Measurements from ENCODE around the gene CPXM2.

GRCh38 chr10:123706236-123706635, 185.4 kb downstream of the CPXM2 start:
- TF ChIP-seq CTCF (optimal IDR thresholded peaks at IDR 0.05 in 1 of 3, IDR thresholded peaks at IDR 0.05 in 1 of 3, conservative IDR thresholded peaks at IDR 0.05 in 1 of 3; ENCODE audit: extremely low read depth in 1 of 3, insufficient read depth in 2 of 3, low read length in 3 of 3) (no peak), EZH2 (IDR thresholded peaks at IDR 0.05; ENCODE audit: low read length) (no peak)
